Erythroblast (primary cell): Measurements from ENCODE around the gene RAPGEF2.

Experiments used
- GATA1 ChIP-seq: IDR thresholded peaks from 2 replicates; pipeline ENCODE4 v1.6.1; 2011; ENCODE audit warnings: low read depth, mild to moderate bottlenecking, control low read depth, low read length, moderate library complexity
- POLR2A ChIP-seq: IDR thresholded peaks from 2 replicates; pipeline ENCODE4 v1.6.1; 2011; ENCODE audit warnings: mild to moderate bottlenecking, low read length

- no peak for TF ChIP-seq POLR2A
- TF ChIP-seq GATA1, result no peak
Observed at GRCh38 chr4:159349332-159349731, 246.5 kb downstream of the RAPGEF2 start.
